Endometrial microvascular endothelial cells (primary cell): ENCODE results near the gene CBX1. TPM values are rescaled to one million over a fixed set of nuclear protein-coding genes. Genes with fewer than 3 reads are reported as not detected.

Source experiments
- in situ Hi-C: cut with HindIII; loops from 2 replicates; pipeline ENCODE4 v1.10.0; 2017; ENCODE audit warnings: low sequenced_read_pairs, low pct_unique_long_range_greater_than_20kb; ENCODE audit errors: inconsistent ontology term
- total RNA-seq: library from RNA; depleted of rRNA; stranded (reverse); fragments of >200 nt; gene quantifications from one replicate; pipeline ENCODE4 v1.2.3, GENCODE V29; 2015; ENCODE audit errors: inconsistent ontology term

Gene CBX1
- 58.4 TPM for total RNA-seq

GRCh38 chr17:48101012-48101720, at the start of gene CBX1:
TSS of gene CBX1 (minus strand) at chr17:48101478. CDS start at chr17:48077004, 24,474 bp downstream.
- in situ Hi-C loops: no loop called here

- in situ Hi-C loops: no loop called here
Measured at GRCh38 chr17:48150597-48151001, 49.3 kb upstream of the CBX1 start.

- in situ Hi-C loops: no loop called here
Measured at GRCh38 chr17:48149787-48150463, 48.6 kb upstream of the CBX1 start.

GRCh38 chr17:48148854-48149786, 47.8 kb upstream of the CBX1 start:
- in situ Hi-C loops: no loop called here

GRCh38 chr17:48148029-48148770, 46.9 kb upstream of the CBX1 start:
- in situ Hi-C loops: no loop called here

GRCh38 chr17:48144976-48145798, 43.9 kb upstream of the CBX1 start:
- in situ Hi-C loops: no loop called here

DNA sequence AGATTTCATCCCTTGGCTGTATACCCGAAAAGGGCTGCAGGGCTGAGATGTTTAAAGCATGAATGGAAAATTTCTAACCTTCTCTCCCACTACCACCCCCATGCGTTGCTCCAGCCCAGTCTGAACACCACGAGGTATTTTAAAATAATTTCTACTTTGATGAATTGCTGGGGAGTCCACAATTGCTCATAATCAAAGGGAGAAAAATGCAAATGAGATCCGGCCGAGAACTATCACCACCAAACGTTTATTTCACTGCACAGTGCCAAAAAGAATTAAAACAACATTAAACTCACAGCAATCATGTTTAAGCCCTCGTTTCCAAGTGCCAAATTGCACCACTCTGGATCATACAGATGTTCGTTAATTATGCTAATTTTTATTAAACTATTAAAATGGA, 43.0 kb upstream of the CBX1 start:
- in situ Hi-C loops: no loop called here

- in situ Hi-C loops: no loop called here
Measured at GRCh38 chr17:48143629-48144028, 42.4 kb upstream of the CBX1 start.

DNA sequence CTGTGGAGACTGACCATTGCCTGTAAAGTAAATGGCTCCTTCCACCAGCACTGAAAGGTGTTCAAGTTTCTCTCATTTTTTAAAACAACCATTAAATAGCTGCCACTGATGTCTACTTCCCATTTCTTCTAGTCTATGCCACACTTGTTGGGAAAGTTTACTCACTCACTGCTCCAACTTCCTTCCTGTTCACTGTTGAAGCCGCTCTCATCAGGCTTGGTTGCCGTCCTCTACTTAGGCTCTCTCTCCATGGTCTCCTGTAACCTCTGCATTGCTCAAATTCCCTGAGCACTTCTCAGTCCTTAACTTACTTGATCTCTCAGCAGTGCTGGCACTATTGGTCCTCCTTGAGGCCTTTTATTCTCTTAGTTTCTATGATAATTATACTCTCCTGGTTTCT, 38.7 kb upstream of the CBX1 start:
- in situ Hi-C loops: no loop called here

DNA sequence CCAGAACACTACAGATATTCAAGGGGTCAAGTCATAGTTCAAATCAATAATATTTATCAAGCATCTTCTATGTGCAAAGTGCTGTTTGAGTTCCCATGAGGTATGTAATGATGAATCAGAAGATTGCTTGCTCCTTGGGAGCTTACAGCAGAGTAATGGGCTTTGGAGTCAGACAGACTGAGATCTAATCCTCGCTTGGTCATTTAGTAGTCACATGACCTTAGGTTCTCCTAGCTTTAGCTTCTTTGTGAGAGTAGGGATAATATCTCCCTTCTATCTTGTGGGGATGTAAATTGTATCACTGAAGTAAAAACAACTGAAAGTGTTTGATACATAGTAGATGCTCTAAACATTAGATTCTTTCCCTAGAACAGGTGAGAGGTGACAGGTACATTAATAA, 36.4 kb upstream of the CBX1 start:
- in situ Hi-C loops: no loop called here

GRCh38 chr17:48134912-48135480, 33.7 kb upstream of the CBX1 start:
- in situ Hi-C loops: no loop called here

GRCh38 chr17:48132385-48132784, 31.1 kb upstream of the CBX1 start:
- in situ Hi-C loops: no loop called here

GRCh38 chr17:48131216-48131824, 30.0 kb upstream of the CBX1 start:
- in situ Hi-C loops: no loop called here

- in situ Hi-C loops: no loop called here
Measured at GRCh38 chr17:48129981-48130380, 28.7 kb upstream of the CBX1 start.

GRCh38 chr17:48128400-48128799, 27.1 kb upstream of the CBX1 start:
- in situ Hi-C loops: no loop called here

DNA sequence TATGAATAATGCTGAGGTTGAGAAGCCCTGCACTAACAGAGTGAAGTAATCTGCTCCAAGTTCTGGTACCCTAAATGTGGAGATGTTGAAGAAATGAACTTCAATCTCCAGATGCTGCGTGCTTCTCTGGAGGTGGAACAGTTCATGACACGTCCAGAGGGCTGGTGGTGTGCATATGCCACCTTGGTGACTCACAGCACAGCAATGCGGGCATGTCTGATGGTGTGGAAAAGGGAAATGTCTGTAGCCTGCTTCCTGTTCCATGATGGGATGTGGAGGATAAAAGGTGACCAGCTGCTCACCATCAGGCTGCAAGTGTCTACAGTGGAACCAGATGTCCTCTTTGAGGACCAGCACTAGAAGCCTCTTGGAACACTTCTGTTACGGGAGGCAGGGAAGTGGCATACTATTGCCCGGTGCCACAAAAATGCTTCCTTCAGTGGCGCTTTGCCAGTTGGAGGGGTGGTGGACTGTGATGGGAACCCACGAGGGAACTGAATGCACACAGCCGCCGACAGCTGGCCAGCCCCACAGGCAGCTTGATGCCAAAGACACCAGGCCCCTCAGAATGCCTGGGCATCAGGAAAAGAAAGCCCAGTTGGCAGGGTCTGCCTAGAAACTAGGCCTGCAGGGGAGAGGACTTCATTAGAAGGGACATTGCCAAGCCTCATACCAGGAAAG, 26.2 kb upstream of the CBX1 start:
- in situ Hi-C loops: no loop called here

DNA sequence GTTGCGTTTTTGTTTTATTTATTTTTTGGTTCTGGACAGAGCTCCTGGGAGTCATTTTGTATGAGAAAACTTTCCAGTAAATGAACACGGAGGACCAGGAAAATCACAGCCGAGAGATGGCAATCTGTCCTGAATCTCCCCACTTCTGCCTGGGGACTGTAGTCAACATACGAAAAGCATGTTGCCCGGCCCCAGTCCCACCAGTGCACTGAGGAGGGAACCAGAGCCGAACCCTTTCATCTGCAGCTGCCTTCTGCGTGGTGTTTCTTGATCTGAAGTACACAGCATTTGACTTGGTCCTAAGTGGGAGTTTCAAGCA, 25.2 kb upstream of the CBX1 start:
- in situ Hi-C loops: no loop called here
